ENCODE measurements around the gene OAS1. TPM values are rescaled to one million over a fixed set of nuclear protein-coding genes. Genes with fewer than 3 reads are reported as not detected.
"Not testable (repeated sequence)": the region's sequence is repeated elsewhere in the genome, so short reads cannot be mapped to it uniquely, and the experiment has no call there.

OAS1 gene
- total RNA-seq, 1 donor from 2014 or later, result 6.1 TPM

DNA sequence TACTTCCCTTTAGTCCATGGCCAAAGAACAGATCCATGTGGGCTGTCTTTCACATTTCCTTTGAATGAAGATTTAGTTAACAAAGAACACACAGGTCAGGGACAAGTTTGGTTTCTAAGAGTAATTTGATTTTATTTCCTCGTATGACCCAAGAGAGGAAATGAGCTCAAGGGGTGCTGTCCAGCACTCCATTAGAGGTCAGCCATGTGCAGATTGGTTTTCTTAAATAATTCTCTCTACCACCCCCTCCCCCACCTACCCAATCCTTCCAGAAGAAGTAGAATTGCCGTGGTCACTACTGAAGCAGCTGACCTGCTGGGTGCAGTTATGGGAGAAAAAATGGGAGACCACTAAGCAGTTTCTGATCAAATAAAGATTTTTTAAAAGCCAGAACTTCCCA is 13.9 kb upstream of the OAS1 start:
- intact Hi-C loops (cut with DNase I), result no loop called here
- DNase-seq (ENCODE audit: missing footprints) (no peak), ATAC-seq (no peak)

DNA sequence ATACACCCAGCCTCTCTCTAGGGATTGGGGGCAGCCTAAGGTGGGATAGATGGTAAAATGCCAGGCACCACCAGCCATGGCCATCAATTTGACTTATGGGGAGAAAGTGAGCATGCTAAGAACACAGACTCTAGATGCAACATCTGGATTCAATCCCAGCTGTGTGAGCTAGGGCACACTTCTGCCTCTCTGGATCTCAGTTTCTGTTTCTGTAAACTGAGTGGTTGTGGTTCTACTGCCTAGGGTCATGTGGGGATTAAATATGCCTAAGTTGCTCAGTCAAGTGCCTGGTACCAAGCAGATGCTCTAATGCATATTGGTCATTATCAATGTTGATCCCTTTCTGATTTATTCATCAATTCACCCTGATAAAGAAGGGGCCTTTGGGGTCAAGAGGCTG is 12.6 kb upstream of the OAS1 start:
- ATAC-seq (no peak), DNase-seq (ENCODE audit: missing footprints) (no peak)
- intact Hi-C loops (cut with DNase I), result no loop called here

DNA sequence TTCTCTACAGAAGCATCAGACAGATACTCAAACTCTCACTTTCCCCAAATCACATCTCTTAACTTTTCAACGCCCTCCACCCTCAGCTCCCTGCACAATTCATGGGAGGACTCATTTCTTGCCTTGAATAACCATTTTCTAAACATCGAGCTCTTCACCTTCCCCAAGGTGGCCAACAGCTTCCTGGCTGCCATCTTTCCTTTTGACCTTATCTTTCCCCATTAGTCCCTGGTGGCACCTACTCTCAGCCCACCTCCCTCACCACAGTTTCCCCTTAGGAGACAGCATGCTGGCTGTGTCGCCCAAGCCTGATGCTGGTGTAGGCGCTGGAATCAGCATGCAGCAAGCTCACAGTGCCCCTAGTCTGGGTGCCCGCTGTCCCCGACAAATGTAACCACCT is 8.4 kb upstream of the OAS1 start:
- intact Hi-C loops (cut with DNase I), result no loop called here
- no peak for DNase-seq (ENCODE audit: missing footprints)
- ATAC-seq, result no peak

DNA sequence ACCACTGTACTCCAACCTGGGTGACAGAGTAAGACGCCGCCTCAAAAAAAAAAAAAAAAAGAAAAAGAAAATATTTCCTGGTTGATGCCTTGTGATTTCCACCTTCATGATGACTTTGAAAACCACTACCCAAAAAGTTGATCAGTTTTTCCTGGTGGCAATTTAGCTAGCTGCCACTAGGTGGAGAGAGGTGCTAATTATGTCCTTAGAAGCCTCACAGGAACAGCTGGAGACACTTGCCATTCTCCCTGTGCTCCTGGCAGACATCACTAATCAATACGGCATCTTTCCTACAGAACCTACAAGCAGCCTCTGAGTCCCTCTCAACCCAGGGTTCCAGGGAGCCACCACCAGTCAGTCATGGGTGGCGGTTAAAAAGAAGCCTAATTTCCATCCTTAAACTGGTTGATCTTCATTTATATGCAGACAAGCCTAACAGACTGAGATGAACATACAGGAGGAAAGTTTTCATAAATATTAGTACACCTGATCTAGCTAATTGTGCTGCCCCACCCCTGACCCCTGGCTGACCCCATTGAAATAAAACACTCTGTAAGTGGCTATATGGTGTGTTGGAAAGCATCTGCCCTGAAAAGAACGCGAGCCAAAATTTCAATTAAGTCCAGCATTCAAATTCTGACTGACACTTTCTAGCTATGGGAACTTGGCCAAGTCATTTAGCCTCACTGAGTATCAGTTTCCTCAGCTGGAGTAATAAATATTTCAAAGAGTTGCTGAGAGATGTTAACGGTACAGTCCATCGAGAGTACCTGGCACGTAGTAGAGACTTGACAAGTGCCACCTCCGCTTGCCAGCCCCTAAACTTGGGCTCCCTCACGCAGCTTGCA is 6.2 kb upstream of the OAS1 start:
- intact Hi-C loops (cut with DNase I), result loop anchor here (5.0 kb wide), 1 partner anchor 37 kb away; the partner anchor contains the start of gene OAS3
- ATAC-seq (no peak), DNase-seq (ENCODE audit: missing footprints) (no peak)

DNA sequence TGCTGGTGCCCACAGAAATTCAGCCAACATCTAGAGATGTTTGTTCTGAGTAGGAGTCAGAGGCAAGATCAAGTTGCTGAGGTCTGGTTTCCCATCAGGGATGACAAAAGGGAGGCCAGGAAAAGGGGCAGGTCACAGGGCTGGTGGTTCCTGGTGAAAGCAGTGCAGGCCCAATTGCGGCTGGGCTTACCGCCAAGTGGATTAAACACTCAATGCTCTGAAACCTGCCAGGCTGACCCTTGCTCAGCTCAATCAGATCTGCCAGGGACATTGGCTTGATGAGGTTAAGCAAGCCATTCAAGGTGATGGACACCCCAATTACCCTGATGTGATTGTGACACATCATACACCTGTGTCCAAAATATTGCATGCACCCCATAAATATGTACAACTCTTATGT is 5.5 kb upstream of the OAS1 start:
- intact Hi-C loops (cut with DNase I), result loop anchor here (5.0 kb wide), 1 partner anchor 36 kb away; the partner anchor contains the start of gene OAS3
- no peak for DNase-seq (ENCODE audit: missing footprints)
- ATAC-seq, result no peak

DNA sequence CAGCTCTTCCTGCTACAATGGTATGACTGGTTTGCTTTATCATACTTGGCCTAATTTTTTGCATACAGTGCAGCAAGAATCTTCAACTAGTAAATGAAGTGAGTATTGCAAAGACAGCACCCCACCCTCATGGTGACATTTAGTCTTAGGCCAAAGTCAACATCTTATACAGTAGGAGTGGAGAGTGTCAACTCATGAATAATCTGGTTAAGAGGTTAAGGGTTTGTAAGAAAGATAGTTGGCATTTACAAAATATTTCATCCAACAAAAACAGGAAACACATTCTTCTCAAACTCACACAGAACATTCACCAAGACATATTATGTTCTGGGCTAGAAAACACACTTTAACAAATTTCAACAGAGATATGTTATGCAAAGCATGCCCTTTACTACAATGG is 2.2 kb upstream of the OAS1 start:
- no peak for DNase-seq (ENCODE audit: missing footprints)
- intact Hi-C loops (cut with DNase I), result loop anchor here (5.0 kb wide), 1 partner anchor 33 kb away; the partner anchor contains the start of gene OAS3
- no peak for ATAC-seq

DNA sequence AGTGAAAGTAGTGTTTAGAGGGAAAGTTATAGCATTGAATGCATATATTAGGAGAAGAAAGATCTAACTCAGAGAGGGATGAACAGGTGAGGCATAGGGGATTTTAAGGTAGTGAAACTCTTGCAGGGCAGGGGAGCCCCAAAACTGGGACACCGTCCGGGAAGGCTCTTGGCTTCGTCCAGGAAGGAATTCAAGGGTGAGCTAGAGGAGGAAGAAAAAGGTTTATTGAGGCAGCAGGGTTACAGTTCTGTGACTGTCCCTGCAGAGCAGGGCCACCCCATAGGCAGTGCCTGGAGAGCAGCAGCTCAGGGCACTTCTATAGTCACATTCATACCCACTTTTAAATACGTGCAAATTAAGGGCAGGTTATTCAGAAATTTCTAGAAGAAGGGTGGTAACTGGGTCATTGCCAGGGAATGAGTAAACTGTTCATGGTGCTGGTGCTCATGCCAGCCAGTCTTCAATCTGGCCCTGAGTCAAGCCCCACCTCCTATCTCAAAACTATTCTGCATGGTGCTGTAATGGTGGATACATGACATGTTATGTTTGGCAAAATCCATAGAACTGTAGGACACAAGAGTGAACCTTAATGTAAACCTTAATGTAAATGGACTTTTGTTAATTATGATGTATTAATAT is 1.2 kb upstream of the OAS1 start:
- DNase-seq (ENCODE audit: missing footprints) (no peak), ATAC-seq (no peak)
- intact Hi-C loops (cut with DNase I), result no loop called here

DNA sequence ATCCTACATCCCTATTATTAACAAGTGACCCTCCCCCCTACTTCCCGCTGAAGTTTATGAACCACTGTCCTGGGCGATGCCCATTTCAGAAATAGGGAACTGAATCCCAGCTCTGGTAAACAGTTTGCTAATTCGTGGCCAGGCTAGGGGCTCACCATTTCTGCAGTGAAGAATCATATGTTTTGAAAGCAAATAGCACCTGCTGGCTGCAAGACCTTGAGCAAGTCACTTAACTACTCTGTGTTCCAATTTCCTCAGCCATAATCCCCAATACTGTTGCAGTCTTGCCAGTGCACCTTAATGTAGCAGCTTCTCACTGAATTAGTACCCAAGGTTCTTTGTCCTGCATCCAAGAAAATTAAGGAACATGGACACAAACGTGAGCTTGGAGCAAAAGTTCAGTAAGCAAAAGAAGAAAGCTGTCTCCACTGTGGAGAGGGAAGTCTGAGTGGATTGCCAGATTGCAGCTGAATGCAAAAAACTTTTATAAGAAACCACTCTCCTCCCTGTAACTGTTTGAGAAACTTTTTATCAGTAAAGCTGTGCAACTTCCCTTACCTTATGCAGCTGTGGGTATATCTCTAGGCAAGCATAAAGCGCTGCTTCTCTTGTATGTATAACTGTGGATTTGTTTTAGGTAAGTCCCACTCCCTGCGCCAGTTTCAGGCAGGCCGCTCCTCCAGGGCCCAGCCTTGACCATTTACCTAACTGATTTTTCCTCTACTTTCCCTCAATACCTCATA is 824 bp downstream of the OAS1 start:
- DNase-seq (ENCODE audit: missing footprints) (no peak), ATAC-seq (peak; percentile 67)
- intact Hi-C loops (cut with DNase I), result no loop called here

DNA sequence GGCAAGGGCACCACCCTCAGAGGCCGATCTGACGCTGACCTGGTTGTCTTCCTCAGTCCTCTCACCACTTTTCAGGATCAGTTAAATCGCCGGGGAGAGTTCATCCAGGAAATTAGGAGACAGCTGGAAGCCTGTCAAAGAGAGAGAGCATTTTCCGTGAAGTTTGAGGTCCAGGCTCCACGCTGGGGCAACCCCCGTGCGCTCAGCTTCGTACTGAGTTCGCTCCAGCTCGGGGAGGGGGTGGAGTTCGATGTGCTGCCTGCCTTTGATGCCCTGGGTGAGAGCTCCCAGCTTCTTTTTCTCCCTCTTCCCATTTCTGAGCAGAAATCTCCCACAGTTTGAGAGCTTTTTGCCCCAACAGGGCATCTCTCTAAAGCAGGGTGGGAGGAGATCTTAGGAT is 1.8 kb downstream of the OAS1 start:
- DNase-seq (ENCODE audit: missing footprints) (no peak), ATAC-seq (no peak)
- intact Hi-C loops (cut with DNase I), result no loop called here

DNA sequence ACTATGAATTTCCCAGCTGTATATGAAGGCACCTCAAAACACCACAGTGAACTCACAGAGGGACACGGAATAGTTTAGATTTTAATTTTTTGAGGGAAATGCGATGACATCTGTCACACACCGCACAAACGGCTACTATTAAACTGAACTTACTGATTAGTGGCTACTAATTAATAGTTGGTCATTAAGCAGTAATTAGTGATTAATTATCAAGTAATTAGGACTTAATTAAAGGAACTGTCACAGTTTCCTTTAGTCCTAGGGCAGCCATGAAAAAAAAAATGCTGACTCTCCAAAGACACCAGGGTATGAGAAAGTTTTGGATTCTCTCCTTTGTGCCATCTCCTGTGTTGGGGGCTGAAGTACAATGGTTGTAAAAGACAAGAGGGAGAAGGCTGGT is 2.9 kb downstream of the OAS1 start:
- DNase-seq (ENCODE audit: missing footprints), result no peak
- no peak for ATAC-seq
- intact Hi-C loops (cut with DNase I), result no loop called here

DNA sequence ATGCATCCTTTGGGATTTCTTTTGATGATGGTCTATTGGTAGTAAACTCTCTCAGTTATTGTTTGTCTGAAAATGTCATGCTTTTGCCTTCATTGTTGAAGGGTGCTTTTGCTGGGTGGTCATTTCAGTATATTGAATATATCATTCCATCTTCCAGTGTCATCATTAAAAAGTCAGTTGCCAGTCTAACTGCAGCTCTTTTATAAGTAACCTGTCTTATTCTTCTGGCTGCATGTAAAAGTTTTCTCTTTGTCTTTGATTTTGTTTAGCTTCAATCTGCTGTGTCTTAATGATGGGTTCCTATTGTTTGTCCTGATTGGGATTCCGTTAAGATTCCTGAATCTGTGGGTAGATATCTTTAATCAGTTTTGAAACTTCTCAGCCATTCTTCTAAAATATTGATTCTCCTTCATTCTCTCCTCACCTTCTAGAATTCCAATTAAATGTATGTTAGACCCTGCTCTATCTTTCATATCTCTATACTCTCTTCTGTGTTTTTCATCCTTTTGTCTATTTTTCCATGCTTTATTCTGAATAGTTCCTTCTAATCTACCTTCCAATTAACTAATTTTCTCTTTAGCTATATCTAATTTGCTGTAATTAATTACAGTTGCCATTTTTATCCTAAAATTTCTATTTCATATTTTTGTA is 6.4 kb downstream of the OAS1 start:
- DNase-seq (ENCODE audit: missing footprints) (no peak), ATAC-seq (no peak)
- intact Hi-C loops (cut with DNase I), result no loop called here

DNA sequence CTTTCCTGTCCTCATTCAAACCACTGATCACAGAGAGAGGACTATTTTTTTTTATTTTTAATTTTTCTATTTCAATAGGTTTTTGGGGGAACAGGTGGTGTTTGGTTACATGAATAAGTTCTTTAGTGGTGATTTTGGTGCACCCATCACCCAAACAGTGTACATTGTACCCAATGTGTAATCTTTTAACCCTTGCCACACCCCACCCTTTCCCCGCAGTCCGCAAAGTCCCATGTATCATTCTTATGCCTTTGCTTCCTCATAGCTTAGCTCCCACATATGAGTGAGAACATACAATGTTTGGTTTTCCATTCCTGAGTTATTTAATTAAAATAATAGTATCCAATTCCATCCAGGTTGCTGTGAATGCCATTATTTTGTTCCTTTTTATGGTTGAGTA is 7.1 kb downstream of the OAS1 start:
- ATAC-seq; DNase-seq (ENCODE audit: missing footprints); intact Hi-C loops (cut with DNase I): not testable (repeated sequence)

DNA sequence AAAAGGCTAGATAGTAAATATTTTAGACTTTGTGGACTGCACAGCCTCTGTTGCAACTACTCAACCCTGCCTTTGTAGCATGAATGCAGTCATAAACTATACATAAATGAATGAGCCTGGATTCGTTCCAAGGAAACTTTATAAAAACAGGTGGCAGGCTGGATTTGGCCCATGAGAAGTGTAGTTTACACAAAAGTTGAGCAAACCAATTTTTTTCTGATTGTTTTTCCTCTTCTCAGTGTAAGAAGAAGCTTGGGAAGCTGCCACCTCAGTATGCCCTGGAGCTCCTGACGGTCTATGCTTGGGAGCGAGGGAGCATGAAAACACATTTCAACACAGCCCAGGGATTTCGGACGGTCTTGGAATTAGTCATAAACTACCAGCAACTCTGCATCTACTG is 9.5 kb downstream of the OAS1 start:
- intact Hi-C loops (cut with DNase I), result no loop called here
- ATAC-seq (peak; percentile 50), DNase-seq (ENCODE audit: missing footprints) (no peak)

DNA sequence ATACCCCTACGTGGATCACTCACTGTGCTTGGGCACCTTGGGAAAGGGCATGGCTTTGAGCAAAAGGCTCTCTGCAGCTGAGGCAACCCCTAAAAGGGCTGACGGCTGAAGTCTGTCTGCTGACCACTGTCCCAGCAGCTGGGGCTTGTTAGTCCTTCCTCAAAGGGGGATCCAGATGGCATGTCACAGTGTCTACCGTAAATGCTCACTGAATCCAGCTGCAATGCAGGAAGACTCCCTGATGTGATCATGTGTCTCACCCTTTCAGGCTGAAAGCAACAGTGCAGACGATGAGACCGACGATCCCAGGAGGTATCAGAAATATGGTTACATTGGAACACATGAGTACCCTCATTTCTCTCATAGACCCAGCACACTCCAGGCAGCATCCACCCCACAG is 12.4 kb downstream of the OAS1 start:
- no peak for DNase-seq (ENCODE audit: missing footprints)
- intact Hi-C loops (cut with DNase I), result no loop called here
- no peak for ATAC-seq

DNA sequence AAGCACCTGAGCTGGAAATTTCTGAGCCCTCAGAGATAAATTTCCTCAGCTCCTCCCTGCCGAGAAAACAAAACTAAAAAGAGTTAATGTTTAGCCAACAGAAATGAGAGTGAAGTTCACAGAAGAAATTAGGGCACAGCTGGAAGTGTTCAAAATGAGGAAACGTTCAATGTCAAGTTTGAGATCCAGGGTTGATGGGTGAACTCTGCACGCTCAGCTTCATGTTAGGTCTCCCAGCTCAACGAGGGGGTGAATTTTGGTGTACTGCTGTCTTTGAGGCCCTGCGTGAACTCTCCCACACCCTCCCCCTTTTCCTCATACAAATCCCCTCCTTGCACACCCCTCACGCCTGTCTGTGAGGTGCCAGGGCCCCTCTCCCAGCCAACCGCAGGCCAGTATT is 18.2 kb downstream of the OAS1 start:
- DNase-seq (ENCODE audit: missing footprints), result no peak
- intact Hi-C loops (cut with DNase I), result no loop called here
- no peak for ATAC-seq

DNA sequence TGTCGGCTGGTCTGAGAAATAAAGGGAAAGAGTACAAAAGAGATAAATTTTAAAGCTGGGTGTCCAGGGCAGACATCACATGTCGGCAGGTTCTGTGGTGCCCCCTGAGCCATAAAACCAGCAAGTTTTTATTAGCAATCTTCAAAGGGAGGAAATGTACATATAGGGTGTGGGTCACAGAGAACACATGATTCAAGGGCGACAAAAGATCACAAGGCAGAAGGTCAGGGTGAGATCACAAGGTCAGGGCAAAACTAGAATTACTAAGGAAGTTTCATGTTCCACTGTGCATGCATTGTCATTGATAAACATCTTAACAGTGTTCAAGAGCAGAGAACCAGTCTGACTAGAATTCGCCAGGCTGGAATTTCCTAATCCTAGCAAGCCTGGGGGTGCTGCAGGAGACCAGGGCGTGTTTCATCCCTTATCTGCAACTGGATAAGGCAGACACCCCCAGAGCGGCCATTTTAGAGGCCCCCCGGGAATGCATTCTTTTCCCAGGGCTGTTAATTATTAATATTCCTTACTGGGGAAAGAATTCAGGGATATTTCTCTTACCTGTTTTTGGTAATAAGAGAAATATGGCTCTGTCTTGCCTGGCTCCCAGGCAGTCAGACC is 19.8 kb downstream of the OAS1 start:
- ATAC-seq; intact Hi-C loops (cut with DNase I); DNase-seq (ENCODE audit: missing footprints): not testable (repeated sequence)

DNA sequence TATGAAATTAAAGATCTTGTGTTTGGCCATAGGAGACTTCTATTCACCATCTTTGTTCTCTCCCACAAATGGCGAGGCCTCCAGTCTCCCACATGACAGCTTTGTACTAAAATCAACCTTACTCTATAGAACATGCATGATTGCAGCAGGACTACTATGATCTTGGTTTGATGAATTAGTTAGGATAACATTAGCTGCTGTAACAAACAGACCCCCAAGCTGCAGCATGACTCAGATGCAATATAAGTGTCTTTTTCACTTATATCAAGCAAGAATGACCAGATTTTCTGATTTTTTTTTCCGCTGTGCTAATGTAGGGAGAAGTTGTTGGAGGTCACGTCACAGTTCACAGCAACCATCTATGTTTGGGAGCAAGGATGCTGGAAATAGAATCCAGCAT is 20.7 kb downstream of the OAS1 start:
- DNase-seq (ENCODE audit: missing footprints) (no peak), ATAC-seq (no peak)
- intact Hi-C loops (cut with DNase I), result no loop called here

DNA sequence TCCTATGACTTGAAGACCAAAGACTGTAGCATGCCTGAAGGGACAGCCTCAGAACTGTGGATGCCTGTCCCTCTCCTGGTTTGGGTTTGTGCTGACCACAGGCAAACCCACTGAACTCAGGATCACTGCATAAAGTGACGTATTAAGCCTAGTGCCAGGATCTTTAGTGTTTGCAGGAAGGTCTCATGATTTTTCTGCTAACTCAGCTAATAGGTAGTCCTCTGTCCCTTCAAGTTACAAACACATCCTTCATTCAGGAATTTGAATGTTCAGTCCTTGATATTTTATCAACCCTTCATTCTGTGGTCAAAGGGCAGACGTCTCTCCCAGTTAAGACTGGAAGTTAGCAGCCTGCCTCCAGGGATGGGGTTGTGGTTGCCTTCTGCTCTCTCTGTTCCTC is 21.2 kb downstream of the OAS1 start:
- ATAC-seq, result no peak

DNA sequence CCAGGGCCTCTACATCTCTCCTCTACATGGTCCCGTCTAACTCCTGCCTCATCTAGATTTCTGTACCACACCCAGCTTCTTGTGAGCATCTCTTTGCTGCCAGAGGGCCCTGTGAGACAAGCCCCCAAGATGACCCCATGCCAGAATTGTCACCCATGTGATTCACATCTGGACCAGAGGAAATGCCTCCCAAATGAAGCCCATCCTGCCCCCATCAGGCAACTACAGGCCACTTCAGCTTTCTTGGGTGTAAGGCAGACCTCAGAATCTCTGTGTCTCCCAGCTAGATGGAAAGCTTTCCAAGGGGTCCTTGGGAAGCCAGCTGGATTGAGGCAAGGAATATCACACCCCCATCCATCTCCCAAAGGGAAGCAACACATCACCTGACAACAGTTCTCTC is 22.2 kb downstream of the OAS1 start:
- ATAC-seq (no peak), DNase-seq (ENCODE audit: missing footprints) (no peak)
- intact Hi-C loops (cut with DNase I), result no loop called here

More for the DNA sequence above, 21.2 kb downstream of the OAS1 start:
- DNase-seq (ENCODE audit: missing footprints), result no peak
- intact Hi-C loops (cut with DNase I), result no loop called here
